GM19463 (cell line): ENCODE data around the gene PNO1.
"Not testable (repeated sequence)": the region's sequence is repeated elsewhere in the genome, so short reads cannot be mapped to it uniquely, and the experiment has no call there.

Experiments
- ATAC-seq: cut with Tn5 transposase; IDR thresholded peaks from one replicate; pipeline ENCODE4 v1.9.1; 2021; ENCODE audit warnings: mild to moderate bottlenecking, moderate library complexity; ENCODE audit not compliant: unreplicated experiment

The PNO1 gene

GRCh38 chr2:68157402-68158133 lies at the start of gene PNO1:
Gene PNO1, plus strand, starts transcription at chr2:68157888. Its CDS starts 47 bp downstream, at chr2:68157935.
- peak; percentile 95 for ATAC-seq

- no peak for ATAC-seq
Observed at GRCh38 chr2:68108120-68108519, 49.6 kb upstream of the PNO1 start.

GRCh38 chr2:68110102-68110501 lies 47.6 kb upstream of the PNO1 start:
- ATAC-seq: peak; percentile 69

GRCh38 chr2:68115965-68116364 lies 41.7 kb upstream of the PNO1 start:
- no peak for ATAC-seq

- not testable (repeated sequence) for ATAC-seq
Observed at GRCh38 chr2:68117922-68118321, 39.8 kb upstream of the PNO1 start.

GRCh38 chr2:68118816-68119215 lies 38.9 kb upstream of the PNO1 start:
- ATAC-seq: no peak

GRCh38 chr2:68119504-68119903 lies 38.2 kb upstream of the PNO1 start:
- ATAC-seq: no peak

GRCh38 chr2:68121873-68122679 lies 35.6 kb upstream of the PNO1 start:
- no peak for ATAC-seq

- ATAC-seq: no peak
Observed at GRCh38 chr2:68122680-68122964, 35.1 kb upstream of the PNO1 start.

- no peak for ATAC-seq
Observed at GRCh38 chr2:68124321-68124720, 33.4 kb upstream of the PNO1 start.

GRCh38 chr2:68125821-68126220 lies 31.9 kb upstream of the PNO1 start:
- no peak for ATAC-seq

GRCh38 chr2:68126561-68126960 lies 31.1 kb upstream of the PNO1 start:
- no peak for ATAC-seq

- peak; percentile 91 for ATAC-seq
Observed at GRCh38 chr2:68127358-68128242, 30.1 kb upstream of the PNO1 start.

GRCh38 chr2:68134120-68134519 lies 23.6 kb upstream of the PNO1 start:
- no peak for ATAC-seq

- ATAC-seq: no peak
Observed at GRCh38 chr2:68134554-68134953, 23.1 kb upstream of the PNO1 start.

- ATAC-seq: no peak
Observed at GRCh38 chr2:68135448-68136320, 22.0 kb upstream of the PNO1 start.

GRCh38 chr2:68141875-68142274 lies 15.8 kb upstream of the PNO1 start:
- ATAC-seq: no peak

GRCh38 chr2:68151037-68151436 lies 6.7 kb upstream of the PNO1 start:
- no peak for ATAC-seq

- ATAC-seq: no peak
Observed at GRCh38 chr2:68152681-68153347, 4.9 kb upstream of the PNO1 start.

- ATAC-seq: no peak
Observed at GRCh38 chr2:68155618-68156017, 2.1 kb upstream of the PNO1 start.
